AG09319 (cell line): ENCODE measurements around the gene PREX1.

ENCODE experiments used
- DNase-seq: peaks from one replicate; pipeline ENCODE4 v3.0.0-alpha.2; 2010; ENCODE audit warnings: low read depth; ENCODE audit errors: extremely low read depth
- CTCF ChIP-seq: IDR thresholded peaks from 2 replicates; pipeline ENCODE4 v1.5.1; 2011; ENCODE audit warnings: low read depth, mild to moderate bottlenecking, inconsistent platforms, low read length, moderate library complexity

The PREX1 gene

GRCh38 chr20:48748556-48748955 lies 79.2 kb downstream of the PREX1 start:
- no peak for TF ChIP-seq CTCF
- no peak for DNase-seq

- TF ChIP-seq CTCF: no peak
- no peak for DNase-seq
Observed at GRCh38 chr20:48747840-48748414, 79.9 kb downstream of the PREX1 start.

GRCh38 chr20:48745330-48745729 lies 82.5 kb downstream of the PREX1 start:
- no peak for DNase-seq
- TF ChIP-seq CTCF: no peak

- no peak for TF ChIP-seq CTCF
- DNase-seq: no peak
Observed at GRCh38 chr20:48744515-48744914, 83.3 kb downstream of the PREX1 start.

- no peak for DNase-seq
- TF ChIP-seq CTCF: no peak
Observed at GRCh38 chr20:48743807-48744206, 84.0 kb downstream of the PREX1 start.

- TF ChIP-seq CTCF: no peak
- DNase-seq: no peak
Observed at GRCh38 chr20:48742912-48743680, 84.7 kb downstream of the PREX1 start.

- no peak for TF ChIP-seq CTCF
- DNase-seq: no peak
Observed at GRCh38 chr20:48742233-48742632, 85.6 kb downstream of the PREX1 start.
